Colonic mucosa (tissue), 4 donors: ENCODE data around the gene NFASC. TPM values are rescaled to one million over a fixed set of nuclear protein-coding genes. Genes with fewer than 3 reads are reported as not detected.

Source experiments
- DNase-seq: peaks from one replicate; pipeline ENCODE4 v3.0.0-alpha.2; 2020
- H3K27ac ChIP-seq: fragments of 200-600 bp; one replicate; pipeline ENCODE4 v1.8.0; 2021
- H3K27me3 ChIP-seq: fragments of 200-600 bp; one replicate; pipeline ENCODE4 v1.8.0; 2021
- H3K36me3 ChIP-seq: fragments of 200-600 bp; one replicate; pipeline ENCODE4 v1.8.0; 2021
- H3K4me1 ChIP-seq: fragments of 200-600 bp; one replicate; pipeline ENCODE4 v1.8.0; 2021; ENCODE audit warnings: mild to moderate bottlenecking
- H3K4me3 ChIP-seq: fragments of 200-600 bp; one replicate; pipeline ENCODE4 v1.8.0; 2021
- H3K9ac ChIP-seq, 2 donors: one replicate each; pipeline ENCODE4 v1.7.0; 2013; ENCODE audit warnings: control low read depth in 2 of 2, low read depth in 2 of 2, low read length in 2 of 2
- H3K9me3 ChIP-seq: fragments of 200-600 bp; one replicate; pipeline ENCODE4 v1.8.0; 2021
- intact Hi-C: fragments of 100-400 bp; cut with DNase I; formaldehyde crosslinking; loops from one replicate; pipeline ENCODE4 v1.14.1; 2022
- total RNA-seq, 2 donors: library from RNA; stranded (reverse); fragmentation: NEBNext Ultra II Directional in 1 of 2; extraction: Animal tissue kit (Norgen Biotek cat#: 25700) in 1 of 2; gene quantifications; one replicate each; pipeline ENCODE4 v1.2.1, GENCODE V29; 2021
- TF ChIP-seq, protein P1 (sequence below): fragments of 200-600 bp; IDR thresholded peaks from one replicate; pipeline ENCODE4 v1.8.0; 2022; ENCODE audit warnings: antibody characterized with exemption, mild to moderate bottlenecking
- donor health status: healthy.
- donor health status: DM: no; HTN: no; CAD: no.
- donor health status: DM: no; HTN: no; CAD: no.

Gene NFASC
- total RNA-seq, 2 donors from 2014 or later: 12.1 to 13.9 TPM

DNA sequence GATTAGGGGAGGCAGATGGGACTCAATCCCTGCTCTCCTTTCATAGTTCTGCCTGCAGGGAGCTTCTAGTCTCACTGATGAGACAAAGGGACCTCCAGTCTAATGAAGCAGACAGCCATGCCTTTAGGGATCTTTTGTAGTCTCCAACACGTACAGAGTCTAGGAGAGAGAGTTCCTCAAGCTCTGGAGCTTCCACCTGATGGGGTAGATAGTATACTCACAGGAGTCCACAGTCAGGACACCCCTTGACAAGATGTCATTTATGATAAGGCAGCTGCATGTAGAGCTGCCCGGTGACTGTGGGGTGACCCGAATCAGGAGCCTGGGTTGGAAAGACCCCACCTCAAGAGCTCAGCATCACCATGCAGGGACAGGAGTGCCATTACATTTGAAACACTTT lies 117.0 kb downstream of the NFASC start:
- TF ChIP-seq, protein P1, sequence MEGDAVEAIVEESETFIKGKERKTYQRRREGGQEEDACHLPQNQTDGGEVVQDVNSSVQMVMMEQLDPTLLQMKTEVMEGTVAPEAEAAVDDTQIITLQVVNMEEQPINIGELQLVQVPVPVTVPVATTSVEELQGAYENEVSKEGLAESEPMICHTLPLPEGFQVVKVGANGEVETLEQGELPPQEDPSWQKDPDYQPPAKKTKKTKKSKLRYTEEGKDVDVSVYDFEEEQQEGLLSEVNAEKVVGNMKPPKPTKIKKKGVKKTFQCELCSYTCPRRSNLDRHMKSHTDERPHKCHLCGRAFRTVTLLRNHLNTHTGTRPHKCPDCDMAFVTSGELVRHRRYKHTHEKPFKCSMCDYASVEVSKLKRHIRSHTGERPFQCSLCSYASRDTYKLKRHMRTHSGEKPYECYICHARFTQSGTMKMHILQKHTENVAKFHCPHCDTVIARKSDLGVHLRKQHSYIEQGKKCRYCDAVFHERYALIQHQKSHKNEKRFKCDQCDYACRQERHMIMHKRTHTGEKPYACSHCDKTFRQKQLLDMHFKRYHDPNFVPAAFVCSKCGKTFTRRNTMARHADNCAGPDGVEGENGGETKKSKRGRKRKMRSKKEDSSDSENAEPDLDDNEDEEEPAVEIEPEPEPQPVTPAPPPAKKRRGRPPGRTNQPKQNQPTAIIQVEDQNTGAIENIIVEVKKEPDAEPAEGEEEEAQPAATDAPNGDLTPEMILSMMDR: no peak
- Histone ChIP-seq H3K27me3 (no peaks in the 10 kb centered on the region), H3K27ac (no peak overlapping the region), H3K4me1 (no peaks in the 10 kb centered on the region), H3K4me3 (no peak overlapping the region), H3K36me3 (no peaks in the 10 kb centered on the region), H3K9ac (no peak overlapping the region), H3K9me3 (no peaks in the 10 kb centered on the region)
- intact Hi-C loops: loop anchor here (5.0 kb wide), 3 partner anchors 75 to 265 kb away; no protein-coding TSS in a partner anchor
- no peak for DNase-seq

DNA sequence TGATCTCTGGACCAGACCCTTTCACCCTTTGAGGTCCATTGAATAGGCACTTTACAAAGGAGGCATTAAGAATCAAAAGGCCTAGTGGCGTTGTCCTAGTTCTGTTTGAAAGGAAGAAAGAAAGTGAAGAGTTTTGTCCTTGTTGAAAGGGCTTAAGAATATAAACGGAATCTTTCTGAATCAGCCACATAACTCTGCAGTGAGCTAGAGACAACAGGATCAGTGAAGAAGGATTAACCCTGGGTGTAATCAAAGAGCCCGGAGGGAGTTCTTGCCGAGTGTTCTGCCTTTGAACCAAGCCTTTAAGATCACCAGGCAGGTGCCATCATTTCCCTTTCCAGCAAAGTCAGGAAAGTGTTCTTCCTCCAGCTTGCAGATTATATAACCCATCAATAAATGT lies 117.5 kb downstream of the NFASC start:
- intact Hi-C loops: loop anchor here (5.0 kb wide), 3 partner anchors 74 to 264 kb away; no protein-coding TSS in a partner anchor
- no peak for DNase-seq
- Histone ChIP-seq H3K9ac (no peak overlapping the region), H3K4me1 (no peaks in the 10 kb centered on the region), H3K27me3 (no peaks in the 10 kb centered on the region), H3K9me3 (no peaks in the 10 kb centered on the region), H3K27ac (no peak overlapping the region), H3K36me3 (no peaks in the 10 kb centered on the region), H3K4me3 (no peak overlapping the region)
- TF ChIP-seq, protein P1: no peak

DNA sequence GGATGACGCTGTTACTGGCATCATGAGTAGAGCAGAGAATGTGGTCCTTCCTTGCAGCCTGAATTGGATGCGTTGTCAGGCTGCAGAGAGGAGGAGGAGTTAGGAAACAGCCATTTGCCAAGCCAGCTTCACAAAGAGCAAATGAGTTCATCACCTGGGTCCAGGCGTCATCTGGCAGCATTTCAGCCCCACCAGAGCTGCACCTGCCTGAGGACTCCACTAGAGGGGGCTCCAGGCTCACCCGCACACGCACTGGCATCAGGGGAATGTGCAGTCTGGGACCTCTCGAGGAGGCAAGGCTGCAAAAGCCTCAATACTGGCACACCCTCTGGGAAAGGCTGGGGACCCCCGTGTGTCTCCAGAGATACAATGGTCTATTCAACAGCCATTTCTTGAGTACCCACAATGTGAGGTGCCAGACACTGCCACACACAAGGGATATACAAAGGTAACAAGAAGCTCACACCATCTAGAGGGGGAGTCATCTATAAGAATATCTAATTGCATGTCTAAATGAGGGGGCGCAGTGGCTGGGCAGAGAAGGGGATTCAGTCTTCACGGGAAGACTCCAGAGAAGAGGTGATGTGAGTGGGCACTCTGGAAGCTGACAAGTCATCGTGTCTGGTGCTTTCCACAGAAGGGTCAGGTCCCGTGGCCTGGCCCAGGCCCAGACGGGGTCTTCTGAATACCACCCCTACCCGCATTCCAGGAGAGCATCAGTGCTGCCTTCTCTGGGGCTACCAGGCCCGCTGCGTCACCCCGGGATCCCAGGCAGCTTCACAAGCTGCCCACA lies 118.8 kb downstream of the NFASC start:
- Histone ChIP-seq H3K9me3 (no peaks in the 10 kb centered on the region), H3K4me1 (no peaks in the 10 kb centered on the region), H3K27me3 (no peaks in the 10 kb centered on the region), H3K36me3 (no peaks in the 10 kb centered on the region), H3K4me3 (no peak overlapping the region), H3K27ac (no peak overlapping the region), H3K9ac (no peak overlapping the region)
- peak; percentile 51 for DNase-seq
- TF ChIP-seq, protein P1: peak; percentile 86
- intact Hi-C loops: loop anchor here (5.0 kb wide), 3 partner anchors 73 to 263 kb away; no protein-coding TSS in a partner anchor

DNA sequence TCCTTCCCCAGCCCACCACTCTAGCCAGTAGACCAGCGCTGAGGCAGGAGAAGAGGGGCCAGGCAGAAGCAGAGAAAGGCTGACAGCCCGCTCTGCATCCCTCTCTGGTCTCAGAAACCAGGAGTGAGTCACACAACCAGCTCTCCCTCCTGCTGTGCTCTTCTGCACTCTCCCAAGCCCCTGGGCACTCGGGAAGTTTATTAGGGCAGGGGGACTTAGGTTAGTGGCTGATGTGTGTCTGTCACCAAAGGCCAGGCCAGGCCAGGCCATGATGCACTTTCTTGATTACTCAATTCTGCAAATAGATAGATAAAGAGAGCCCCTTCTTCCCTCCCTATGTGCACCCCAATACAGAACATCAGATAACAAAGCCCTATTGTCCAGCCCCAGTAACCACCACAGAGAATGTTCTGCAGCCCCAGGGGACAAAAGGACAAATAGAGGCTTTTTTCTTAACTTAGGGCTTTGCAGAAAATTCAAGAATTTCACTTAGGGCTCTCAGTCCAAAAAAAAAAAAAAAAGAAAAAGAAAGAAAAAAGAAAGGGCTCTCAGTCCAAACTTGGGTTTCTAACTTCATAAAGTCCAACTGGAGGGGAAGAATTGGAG lies 119.5 kb downstream of the NFASC start:
- H3K9ac ChIP-seq: no peak overlapping the region

DNA sequence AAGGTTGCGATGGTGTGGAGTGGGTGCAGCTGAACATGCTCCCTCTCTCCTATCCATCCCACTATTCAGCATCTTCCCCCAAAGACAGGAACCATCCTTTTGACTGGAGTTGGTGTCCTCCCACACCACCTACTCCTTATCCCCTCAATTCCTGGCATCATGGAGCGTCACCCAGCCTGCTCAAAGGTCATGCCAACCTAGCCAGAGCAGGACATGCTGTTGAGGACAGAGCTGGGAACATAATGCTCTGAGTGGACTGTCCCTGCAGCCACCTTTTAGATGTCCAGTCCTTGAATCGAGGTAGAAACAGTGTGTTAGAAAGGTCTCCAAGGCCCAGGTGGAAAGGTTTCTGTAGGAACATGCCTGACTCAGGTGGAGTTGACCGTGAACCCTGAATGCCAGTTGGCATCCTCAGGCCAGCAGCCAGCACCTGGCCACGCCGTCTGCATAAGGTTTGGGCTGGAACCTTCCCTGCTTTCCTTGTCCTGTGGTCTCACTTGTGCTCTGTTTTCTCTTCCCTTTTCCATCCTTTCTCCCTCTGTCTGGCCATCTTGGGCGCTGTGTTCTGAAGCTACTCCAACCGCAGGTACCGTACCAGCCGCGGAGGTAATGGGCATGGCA lies 120.2 kb downstream of the NFASC start:
- DNase-seq: no peak
- no peaks in the 10 kb centered on the region for H3K27me3 ChIP-seq
- no peaks in the 10 kb centered on the region for H3K4me1 ChIP-seq
- intact Hi-C loops: no loop called here
- TF ChIP-seq, protein P1: no peak
- no peaks in the 10 kb centered on the region for H3K9me3 ChIP-seq
- no peak overlapping the region for H3K4me3 ChIP-seq
- no peaks in the 10 kb centered on the region for H3K36me3 ChIP-seq
- H3K27ac ChIP-seq: no peak overlapping the region
- H3K9ac ChIP-seq: no peak overlapping the region

More for the DNA sequence above, 119.5 kb downstream of the NFASC start:
- H3K4me1 ChIP-seq: no peaks in the 10 kb centered on the region
- no peaks in the 10 kb centered on the region for H3K36me3 ChIP-seq
- no peaks in the 10 kb centered on the region for H3K9me3 ChIP-seq
- H3K27me3 ChIP-seq: no peaks in the 10 kb centered on the region
- TF ChIP-seq, protein P1: no peak
- H3K27ac ChIP-seq: no peak overlapping the region
- no peak for DNase-seq
- intact Hi-C loops: no loop called here
- no peak overlapping the region for H3K4me3 ChIP-seq
